K562 (cell line): ENCODE results near the gene CEP43. TPM values are rescaled to one million over a fixed set of nuclear protein-coding genes. Genes with fewer than 3 reads are reported as not detected.

ENCODE experiments used
- BHLHE40 ChIP-seq: IDR thresholded peaks from 2 replicates; pipeline ENCODE4 v1.6.1; 2011; ENCODE audit warnings: low read length, improper control_type of control experiment
- JUN ChIP-seq, 2 experiments: sonication (generic) in 1 of 2; formaldehyde crosslinking in 1 of 2; IDR thresholded peaks; 2 replicates each; pipeline versions ENCODE4 v1.6.1 to v1.8.0; 2012 to 2022; ENCODE audit warnings: borderline replicate concordance in 2 of 2, mild to moderate bottlenecking in 2 of 2, improper control_type of control experiment in 1 of 2, low read depth in 1 of 2, low read length in 1 of 2, missing genetic modification reagents in 1 of 2
- POLR2G ChIP-seq: fragments of 200-400 bp; formaldehyde crosslinking; IDR thresholded peaks from 2 replicates; pipeline ENCODE4 v1.6.1; 2017; ENCODE audit warnings: low read depth, mild to moderate bottlenecking, antibody characterized with exemption, low read length, moderate library complexity
- polyA plus RNA-seq, 8 experiments: library from polyadenylated mRNA; depleted of rRNA in 4 of 8; stranded (reverse) in 5 of 8; unstranded in 3 of 8; fragments of >200 nt; fragmentation: Nextera tagmentation in 2 of 8; fragmentation: Illumina TruSeq in 1 of 8; extraction: Ambion mirVana in 2 of 8; extraction: Trizol in 1 of 8; gene quantifications; 2 replicates each; pipeline versions ENCODE4 v1.2.1 to v1.2.3, GENCODE V29; 2011 to 2014; ENCODE audit warnings: inconsistent platforms in 1 of 8, missing spikeins in 1 of 8
- total RNA-seq, 7 experiments: library from RNA; depleted of rRNA in 6 of 7; stranded (reverse); fragments of >200 nt in 6 of 7; fragmentation: Illumina TruSeq in 2 of 7; extraction: Trizol in 2 of 7; gene quantifications; 2 replicates each; pipeline versions ENCODE4 v1.2.1 to v1.2.3, GENCODE V29; 2011 to 2021; ENCODE audit warnings: low replicate concordance in 1 of 7
- TF ChIP-seq, protein P1 (sequence below): fragments of 250-450 bp; sonication (Bioruptor Pico); IDR thresholded peaks from 2 replicates; pipeline ENCODE4 v1.4.0; 2020
- TF ChIP-seq, protein P2 (sequence below): fragments of 450-650 bp; IDR thresholded peaks from 2 replicates; pipeline ENCODE4 v1.6.1; 2016; ENCODE audit warnings: low read depth
- TF ChIP-seq, protein P3 (sequence below): sonication (generic); formaldehyde crosslinking; IDR thresholded peaks from 2 replicates; pipeline ENCODE4 v1.8.1; 2023; ENCODE audit warnings: missing genetic modification reagents, mild to moderate bottlenecking, borderline replicate concordance

The CEP43 gene
- total and polyA plus RNA-seq, 9 of the 15 experiments (the other 6 are each of a cell fraction or from before 2014, with no cell fraction given): 15.2 to 55.7 (median 47.4) TPM

DNA sequence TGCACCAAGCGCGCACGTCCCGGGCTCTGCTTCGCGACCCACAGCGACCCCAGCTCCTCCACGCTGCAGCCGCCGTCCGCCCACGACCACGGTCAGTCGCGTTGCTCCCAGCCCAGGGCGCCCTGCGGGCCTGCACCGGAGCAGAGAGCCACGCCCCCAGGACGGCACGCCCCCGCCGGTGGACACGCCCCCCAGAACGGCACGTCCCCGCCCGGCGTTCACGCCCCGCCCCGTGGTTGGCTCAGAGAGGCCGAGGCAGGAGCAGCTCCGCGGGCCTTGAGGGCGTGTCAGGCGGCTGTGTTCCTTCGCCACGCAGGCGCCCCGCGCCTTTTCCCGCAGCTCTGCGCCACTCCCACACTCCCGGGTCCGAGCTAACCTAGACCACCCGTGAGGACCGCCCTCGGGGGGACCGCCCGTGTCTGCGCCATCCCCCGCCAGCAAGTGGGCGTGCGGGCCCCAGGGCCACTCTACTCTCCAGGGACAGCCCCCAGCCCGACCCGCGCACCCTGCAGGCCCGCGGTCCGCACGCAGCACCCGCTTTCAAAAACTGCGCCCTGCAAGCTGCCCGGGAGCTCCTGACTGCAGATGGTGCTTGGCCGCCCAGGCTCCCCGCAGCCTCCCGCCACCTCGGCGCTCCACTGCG is 42.6 kb upstream of the CEP43 start, which contains the start of gene RNASET2 (continued):
- TF ChIP-seq, protein P1, sequence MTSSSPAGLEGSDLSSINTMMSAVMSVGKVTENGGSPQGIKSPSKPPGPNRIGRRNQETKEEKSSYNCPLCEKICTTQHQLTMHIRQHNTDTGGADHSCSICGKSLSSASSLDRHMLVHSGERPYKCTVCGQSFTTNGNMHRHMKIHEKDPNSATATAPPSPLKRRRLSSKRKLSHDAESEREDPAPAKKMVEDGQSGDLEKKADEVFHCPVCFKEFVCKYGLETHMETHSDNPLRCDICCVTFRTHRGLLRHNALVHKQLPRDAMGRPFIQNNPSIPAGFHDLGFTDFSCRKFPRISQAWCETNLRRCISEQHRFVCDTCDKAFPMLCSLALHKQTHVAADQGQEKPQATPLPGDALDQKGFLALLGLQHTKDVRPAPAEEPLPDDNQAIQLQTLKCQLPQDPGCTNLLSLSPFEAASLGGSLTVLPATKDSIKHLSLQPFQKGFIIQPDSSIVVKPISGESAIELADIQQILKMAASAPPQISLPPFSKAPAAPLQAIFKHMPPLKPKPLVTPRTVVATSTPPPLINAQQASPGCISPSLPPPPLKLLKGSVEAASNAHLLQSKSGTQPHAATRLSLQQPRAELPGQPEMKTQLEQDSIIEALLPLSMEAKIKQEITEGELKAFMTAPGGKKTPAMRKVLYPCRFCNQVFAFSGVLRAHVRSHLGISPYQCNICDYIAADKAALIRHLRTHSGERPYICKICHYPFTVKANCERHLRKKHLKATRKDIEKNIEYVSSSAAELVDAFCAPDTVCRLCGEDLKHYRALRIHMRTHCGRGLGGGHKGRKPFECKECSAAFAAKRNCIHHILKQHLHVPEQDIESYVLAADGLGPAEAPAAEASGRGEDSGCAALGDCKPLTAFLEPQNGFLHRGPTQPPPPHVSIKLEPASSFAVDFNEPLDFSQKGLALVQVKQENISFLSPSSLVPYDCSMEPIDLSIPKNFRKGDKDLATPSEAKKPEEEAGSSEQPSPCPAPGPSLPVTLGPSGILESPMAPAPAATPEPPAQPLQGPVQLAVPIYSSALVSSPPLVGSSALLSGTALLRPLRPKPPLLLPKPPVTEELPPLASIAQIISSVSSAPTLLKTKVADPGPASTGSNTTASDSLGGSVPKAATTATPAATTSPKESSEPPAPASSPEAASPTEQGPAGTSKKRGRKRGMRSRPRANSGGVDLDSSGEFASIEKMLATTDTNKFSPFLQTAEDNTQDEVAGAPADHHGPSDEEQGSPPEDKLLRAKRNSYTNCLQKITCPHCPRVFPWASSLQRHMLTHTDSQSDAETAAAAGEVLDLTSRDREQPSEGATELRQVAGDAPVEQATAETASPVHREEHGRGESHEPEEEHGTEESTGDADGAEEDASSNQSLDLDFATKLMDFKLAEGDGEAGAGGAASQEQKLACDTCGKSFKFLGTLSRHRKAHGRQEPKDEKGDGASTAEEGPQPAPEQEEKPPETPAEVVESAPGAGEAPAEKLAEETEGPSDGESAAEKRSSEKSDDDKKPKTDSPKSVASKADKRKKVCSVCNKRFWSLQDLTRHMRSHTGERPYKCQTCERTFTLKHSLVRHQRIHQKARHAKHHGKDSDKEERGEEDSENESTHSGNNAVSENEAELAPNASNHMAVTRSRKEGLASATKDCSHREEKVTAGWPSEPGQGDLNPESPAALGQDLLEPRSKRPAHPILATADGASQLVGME (CRISPR knock-in tag): 0 out of 2 replicates have a peak, but pooled peaks have one; percentile 30
- peak; percentile 57 for TF ChIP-seq BHLHE40
- TF ChIP-seq JUN (IDR thresholded peaks at IDR 0.05; ENCODE audit: borderline replicate concordance, low read depth, low read length): 0 out of 2 replicates have a peak, but pooled peaks have one; percentile 4
- TF ChIP-seq JUN (CRISPR knock-in tag; IDR thresholded peaks at IDR 0.05; ENCODE audit: borderline replicate concordance): peak; percentile 25; the same call in 1 of the 2 replicates
- peak; percentile 79 for TF ChIP-seq POLR2G
- TF ChIP-seq, protein P2, sequence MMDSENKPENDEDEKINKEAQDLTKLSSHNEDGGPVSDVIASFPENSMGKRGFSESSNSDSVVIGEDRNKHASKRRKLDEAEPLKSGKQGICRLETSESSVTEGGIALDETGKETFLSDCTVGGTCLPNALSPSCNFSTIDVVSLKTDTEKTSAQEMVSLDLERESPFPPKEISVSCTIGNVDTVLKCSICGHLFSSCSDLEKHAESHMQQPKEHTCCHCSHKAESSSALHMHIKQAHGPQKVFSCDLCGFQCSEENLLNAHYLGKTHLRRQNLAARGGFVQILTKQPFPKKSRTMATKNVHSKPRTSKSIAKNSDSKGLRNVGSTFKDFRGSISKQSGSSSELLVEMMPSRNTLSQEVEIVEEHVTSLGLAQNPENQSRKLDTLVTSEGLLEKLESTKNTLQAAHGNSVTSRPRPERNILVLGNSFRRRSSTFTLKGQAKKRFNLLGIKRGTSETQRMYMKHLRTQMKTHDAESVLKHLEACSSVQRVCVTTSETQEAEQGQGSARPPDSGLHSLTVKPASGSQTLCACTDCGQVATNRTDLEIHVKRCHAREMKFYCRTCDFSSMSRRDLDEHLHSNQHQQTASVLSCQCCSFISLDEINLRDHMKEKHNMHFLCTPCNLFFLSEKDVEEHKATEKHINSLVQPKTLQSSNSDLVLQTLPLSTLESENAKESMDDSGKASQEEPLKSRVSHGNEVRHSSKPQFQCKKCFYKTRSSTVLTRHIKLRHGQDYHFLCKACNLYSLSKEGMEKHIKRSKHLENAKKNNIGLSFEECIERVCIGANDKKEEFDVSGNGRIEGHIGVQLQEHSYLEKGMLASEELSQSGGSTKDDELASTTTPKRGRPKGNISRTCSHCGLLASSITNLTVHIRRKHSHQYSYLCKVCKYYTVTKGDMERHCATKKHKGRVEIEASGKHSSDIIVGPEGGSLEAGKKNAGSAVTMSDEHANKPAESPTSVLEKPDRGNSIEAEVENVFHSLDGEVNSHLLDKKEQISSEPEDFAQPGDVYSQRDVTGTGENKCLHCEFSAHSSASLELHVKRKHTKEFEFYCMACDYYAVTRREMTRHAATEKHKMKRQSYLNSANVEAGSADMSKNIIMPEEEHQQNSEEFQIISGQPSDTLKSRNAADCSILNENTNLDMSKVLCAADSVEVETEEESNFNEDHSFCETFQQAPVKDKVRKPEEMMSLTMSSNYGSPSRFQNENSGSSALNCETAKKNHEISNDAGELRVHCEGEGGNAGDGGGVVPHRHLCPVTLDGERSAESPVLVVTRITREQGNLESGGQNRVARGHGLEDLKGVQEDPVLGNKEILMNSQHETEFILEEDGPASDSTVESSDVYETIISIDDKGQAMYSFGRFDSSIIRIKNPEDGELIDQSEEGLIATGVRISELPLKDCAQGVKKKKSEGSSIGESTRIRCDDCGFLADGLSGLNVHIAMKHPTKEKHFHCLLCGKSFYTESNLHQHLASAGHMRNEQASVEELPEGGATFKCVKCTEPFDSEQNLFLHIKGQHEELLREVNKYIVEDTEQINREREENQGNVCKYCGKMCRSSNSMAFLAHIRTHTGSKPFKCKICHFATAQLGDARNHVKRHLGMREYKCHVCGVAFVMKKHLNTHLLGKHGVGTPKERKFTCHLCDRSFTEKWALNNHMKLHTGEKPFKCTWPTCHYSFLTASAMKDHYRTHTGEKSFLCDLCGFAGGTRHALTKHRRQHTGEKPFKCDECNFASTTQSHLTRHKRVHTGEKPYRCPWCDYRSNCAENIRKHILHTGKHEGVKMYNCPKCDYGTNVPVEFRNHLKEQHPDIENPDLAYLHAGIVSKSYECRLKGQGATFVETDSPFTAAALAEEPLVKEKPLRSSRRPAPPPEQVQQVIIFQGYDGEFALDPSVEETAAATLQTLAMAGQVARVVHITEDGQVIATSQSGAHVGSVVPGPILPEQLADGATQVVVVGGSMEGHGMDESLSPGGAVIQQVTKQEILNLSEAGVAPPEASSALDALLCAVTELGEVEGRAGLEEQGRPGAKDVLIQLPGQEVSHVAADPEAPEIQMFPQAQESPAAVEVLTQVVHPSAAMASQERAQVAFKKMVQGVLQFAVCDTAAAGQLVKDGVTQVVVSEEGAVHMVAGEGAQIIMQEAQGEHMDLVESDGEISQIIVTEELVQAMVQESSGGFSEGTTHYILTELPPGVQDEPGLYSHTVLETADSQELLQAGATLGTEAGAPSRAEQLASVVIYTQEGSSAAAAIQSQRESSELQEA: no peak
- TF ChIP-seq, protein P3, sequence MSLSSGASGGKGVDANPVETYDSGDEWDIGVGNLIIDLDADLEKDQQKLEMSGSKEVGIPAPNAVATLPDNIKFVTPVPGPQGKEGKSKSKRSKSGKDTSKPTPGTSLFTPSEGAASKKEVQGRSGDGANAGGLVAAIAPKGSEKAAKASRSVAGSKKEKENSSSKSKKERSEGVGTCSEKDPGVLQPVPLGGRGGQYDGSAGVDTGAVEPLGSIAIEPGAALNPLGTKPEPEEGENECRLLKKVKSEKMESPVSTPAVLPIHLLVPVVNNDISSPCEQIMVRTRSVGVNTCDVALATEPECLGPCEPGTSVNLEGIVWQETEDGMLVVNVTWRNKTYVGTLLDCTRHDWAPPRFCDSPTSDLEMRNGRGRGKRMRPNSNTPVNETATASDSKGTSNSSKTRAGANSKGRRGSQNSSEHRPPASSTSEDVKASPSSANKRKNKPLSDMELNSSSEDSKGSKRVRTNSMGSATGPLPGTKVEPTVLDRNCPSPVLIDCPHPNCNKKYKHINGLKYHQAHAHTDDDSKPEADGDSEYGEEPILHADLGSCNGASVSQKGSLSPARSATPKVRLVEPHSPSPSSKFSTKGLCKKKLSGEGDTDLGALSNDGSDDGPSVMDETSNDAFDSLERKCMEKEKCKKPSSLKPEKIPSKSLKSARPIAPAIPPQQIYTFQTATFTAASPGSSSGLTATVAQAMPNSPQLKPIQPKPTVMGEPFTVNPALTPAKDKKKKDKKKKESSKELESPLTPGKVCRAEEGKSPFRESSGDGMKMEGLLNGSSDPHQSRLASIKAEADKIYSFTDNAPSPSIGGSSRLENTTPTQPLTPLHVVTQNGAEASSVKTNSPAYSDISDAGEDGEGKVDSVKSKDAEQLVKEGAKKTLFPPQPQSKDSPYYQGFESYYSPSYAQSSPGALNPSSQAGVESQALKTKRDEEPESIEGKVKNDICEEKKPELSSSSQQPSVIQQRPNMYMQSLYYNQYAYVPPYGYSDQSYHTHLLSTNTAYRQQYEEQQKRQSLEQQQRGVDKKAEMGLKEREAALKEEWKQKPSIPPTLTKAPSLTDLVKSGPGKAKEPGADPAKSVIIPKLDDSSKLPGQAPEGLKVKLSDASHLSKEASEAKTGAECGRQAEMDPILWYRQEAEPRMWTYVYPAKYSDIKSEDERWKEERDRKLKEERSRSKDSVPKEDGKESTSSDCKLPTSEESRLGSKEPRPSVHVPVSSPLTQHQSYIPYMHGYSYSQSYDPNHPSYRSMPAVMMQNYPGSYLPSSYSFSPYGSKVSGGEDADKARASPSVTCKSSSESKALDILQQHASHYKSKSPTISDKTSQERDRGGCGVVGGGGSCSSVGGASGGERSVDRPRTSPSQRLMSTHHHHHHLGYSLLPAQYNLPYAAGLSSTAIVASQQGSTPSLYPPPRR: peak; percentile 66; the same call in 1 of the 2 replicates
